Cardiac muscle cell (in vitro differentiated cells and primary cell): ENCODE data around the gene CD248. TPM values are rescaled to one million over a fixed set of nuclear protein-coding genes. Genes with fewer than 3 reads are reported as not detected.

Experiments used
- DNase-seq, 2 donors: peaks; one replicate each; pipeline versions ENCODE4 v3.0.0 to v3.0.0-alpha.2; 2010 to 2017; ENCODE audit warnings: low read depth in 1 of 2, low spot score in 1 of 2
- H3K27ac ChIP-seq: fragments of 200-600 bp; sonication (generic); 2 replicates; pipeline ENCODE4 v1.5.1; 2016
- H3K27me3 ChIP-seq: fragments of 200-600 bp; sonication (generic); 2 replicates; pipeline ENCODE4 v1.6.0; 2016; ENCODE audit warnings: control low read depth
- H3K36me3 ChIP-seq: fragments of 200-600 bp; sonication (generic); 2 replicates; pipeline ENCODE4 v1.5.1; 2016; ENCODE audit warnings: control low read depth
- H3K4me1 ChIP-seq: fragments of 200-600 bp; sonication (generic); 2 replicates; pipeline ENCODE4 v1.8.1; 2017; ENCODE audit warnings: low read depth, mild to moderate bottlenecking, mixed run types
- H3K4me3 ChIP-seq: fragments of 200-600 bp; sonication (generic); 2 replicates; pipeline ENCODE4 v1.5.1; 2016; ENCODE audit warnings: mild to moderate bottlenecking
- H3K9me3 ChIP-seq: fragments of 200-600 bp; sonication (generic); 2 replicates; pipeline ENCODE4 v1.5.1; 2017; ENCODE audit warnings: low read depth, mild to moderate bottlenecking, control low read depth
- polyA plus RNA-seq: library from polyadenylated mRNA; unstranded; fragments of >200 nt; fragmentation: Nextera tagmentation; extraction: Ambion mirVana; gene quantifications from 2 replicates; pipeline ENCODE4 v1.2.1, GENCODE V29; 2016
- total RNA-seq: library from RNA; depleted of rRNA; stranded (reverse); fragments of >200 nt; gene quantifications from 2 replicates; pipeline ENCODE4 v1.2.3, GENCODE V29; 2016
- TF ChIP-seq, protein P1 (sequence below): IDR thresholded peaks from 2 replicates; pipeline ENCODE4 v1.5.1; 2012; ENCODE audit warnings: low read depth, mild to moderate bottlenecking, low read length

The CD248 gene
- total and polyA plus RNA-seq, 2 experiments from 2014 or later, result 11.4 to 20.2 TPM

DNA sequence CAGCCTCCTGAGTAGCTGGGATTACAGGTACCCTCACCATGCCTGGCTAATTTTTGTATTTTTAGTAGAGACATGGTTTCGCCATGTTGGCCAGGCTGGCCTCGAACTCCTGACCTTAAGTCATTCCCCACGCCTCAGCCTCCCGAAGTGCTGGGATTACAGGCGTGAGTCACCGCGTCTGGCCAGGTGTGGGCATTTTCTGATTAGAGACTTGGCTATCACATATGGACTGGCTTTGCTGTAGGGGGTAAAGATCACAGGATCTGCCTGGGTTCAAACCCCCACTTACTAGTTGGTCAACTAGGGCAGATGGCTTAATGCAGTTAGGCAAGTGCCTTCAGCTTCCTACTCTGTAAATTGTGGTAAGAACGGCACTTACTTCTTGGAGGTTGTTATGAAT, 6.5 kb downstream of the CD248 start:
- TF ChIP-seq, protein P1, sequence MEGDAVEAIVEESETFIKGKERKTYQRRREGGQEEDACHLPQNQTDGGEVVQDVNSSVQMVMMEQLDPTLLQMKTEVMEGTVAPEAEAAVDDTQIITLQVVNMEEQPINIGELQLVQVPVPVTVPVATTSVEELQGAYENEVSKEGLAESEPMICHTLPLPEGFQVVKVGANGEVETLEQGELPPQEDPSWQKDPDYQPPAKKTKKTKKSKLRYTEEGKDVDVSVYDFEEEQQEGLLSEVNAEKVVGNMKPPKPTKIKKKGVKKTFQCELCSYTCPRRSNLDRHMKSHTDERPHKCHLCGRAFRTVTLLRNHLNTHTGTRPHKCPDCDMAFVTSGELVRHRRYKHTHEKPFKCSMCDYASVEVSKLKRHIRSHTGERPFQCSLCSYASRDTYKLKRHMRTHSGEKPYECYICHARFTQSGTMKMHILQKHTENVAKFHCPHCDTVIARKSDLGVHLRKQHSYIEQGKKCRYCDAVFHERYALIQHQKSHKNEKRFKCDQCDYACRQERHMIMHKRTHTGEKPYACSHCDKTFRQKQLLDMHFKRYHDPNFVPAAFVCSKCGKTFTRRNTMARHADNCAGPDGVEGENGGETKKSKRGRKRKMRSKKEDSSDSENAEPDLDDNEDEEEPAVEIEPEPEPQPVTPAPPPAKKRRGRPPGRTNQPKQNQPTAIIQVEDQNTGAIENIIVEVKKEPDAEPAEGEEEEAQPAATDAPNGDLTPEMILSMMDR, result no peak
- no peaks in the 10 kb centered on the region for H3K9me3 ChIP-seq
- H3K27ac ChIP-seq, result no peak overlapping the region
- peaks cover 12% of the 10 kb centered on the region for H3K4me1 ChIP-seq
- H3K36me3 ChIP-seq, result no peaks in the 10 kb centered on the region
- no peaks in the 10 kb centered on the region for H3K27me3 ChIP-seq
- DNase-seq, result no peak
- H3K4me3 ChIP-seq, result no peak overlapping the region

DNA sequence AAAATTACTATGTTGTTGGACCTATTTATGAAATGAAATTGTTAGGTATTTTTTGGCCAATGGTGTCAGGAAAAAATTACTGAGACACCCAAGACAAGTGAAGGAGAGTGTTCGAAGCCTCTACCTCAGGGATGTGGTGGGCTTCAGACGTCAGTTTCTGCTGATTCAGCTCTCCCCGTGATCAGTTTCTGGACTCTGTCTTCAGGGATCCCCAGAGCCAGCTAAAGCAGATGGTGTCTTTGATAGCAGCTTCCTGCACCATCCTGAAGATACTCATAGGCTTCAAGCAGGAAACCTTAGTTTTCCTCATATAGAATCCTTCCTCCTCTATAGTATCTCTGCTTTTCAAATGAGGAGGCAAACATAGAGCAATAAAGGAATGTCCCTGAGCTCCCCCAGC, 7.4 kb downstream of the CD248 start:
- no peak overlapping the region for H3K27ac ChIP-seq
- no peaks in the 10 kb centered on the region for H3K9me3 ChIP-seq
- peaks cover 12% of the 10 kb centered on the region for H3K4me1 ChIP-seq
- no peak overlapping the region for H3K4me3 ChIP-seq
- H3K27me3 ChIP-seq, result no peaks in the 10 kb centered on the region
- no peaks in the 10 kb centered on the region for H3K36me3 ChIP-seq
- TF ChIP-seq, protein P1, result no peak
- DNase-seq, result no peak

DNA sequence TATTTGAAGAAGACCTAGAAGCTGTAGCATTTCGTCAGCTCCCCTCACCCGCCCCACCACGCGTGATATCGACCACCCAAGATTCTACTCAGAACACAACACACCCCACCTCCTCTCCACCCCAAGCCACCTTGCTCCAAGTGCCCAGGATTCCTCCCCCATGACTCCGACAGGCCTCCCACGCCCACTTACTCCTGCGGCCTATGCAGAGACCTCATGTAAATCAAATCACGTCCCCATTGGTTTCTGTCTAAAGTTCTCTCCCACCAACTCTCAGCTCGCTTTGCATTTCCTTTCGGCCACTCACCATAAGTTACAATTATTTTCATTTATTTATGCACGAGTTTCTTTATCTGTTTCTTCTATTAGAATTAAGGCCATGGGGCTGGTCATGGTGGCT, 14.2 kb downstream of the CD248 start:
- Histone ChIP-seq H3K9me3 (no peaks in the 10 kb centered on the region), H3K36me3 (no peaks in the 10 kb centered on the region), H3K4me3 (no peak overlapping the region), H3K27me3 (no peaks in the 10 kb centered on the region), H3K4me1 (no peaks in the 10 kb centered on the region), H3K27ac (no peak overlapping the region)
- DNase-seq, result no peak
- TF ChIP-seq, protein P1, result no peak

DNA sequence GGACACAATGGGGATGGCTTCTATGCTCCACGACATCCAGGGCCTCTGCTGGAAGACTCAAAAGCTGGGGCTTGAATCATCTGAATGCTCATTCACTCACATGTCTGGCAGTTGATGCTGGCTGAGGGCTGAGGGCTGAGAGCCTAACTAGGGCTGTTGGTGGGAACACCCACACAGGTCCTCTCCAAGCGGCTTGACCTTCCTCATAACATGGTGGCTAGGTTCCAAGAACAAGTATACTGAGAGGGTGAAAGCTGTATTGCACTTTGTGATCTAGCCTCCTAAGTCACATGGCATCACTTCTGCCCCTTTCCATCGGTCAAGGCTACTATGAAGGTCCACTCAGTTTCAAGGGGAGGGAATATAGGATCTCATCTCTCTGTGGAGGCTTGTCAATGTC, 17.7 kb downstream of the CD248 start:
- Histone ChIP-seq H3K9me3 (no peaks in the 10 kb centered on the region), H3K4me3 (no peak overlapping the region), H3K36me3 (no peaks in the 10 kb centered on the region), H3K4me1 (no peaks in the 10 kb centered on the region), H3K27me3 (peaks cover 10% of the 10 kb centered on the region), H3K27ac (no peak overlapping the region)
- no peak for DNase-seq
- TF ChIP-seq, protein P1, result no peak

DNA sequence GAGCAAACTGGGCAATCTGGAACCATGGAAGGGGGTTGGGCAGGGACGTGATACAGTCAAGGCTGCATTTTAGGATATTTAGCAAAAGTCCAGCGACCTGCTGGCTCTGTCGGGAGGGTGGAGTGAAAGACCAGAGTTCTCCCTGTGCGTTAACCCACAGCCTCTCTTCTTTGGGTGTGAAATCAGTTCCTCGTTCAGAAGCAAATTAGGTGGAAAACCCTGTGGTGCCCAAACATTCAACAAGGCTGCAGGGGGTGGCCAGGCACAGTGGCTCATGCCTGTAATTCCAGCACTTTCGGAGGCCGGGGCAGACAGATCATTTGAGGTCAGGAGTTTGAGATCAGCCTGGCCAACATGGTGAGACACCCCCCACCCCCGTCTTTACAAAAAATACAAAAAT, 19.2 kb downstream of the CD248 start:
- no peak for DNase-seq
- H3K4me3 ChIP-seq, result no peak overlapping the region
- no peaks in the 10 kb centered on the region for H3K36me3 ChIP-seq
- no peaks in the 10 kb centered on the region for H3K9me3 ChIP-seq
- H3K27me3 ChIP-seq, result peaks cover 25% of the 10 kb centered on the region
- TF ChIP-seq, protein P1, result no peak
- no peaks in the 10 kb centered on the region for H3K4me1 ChIP-seq
- H3K27ac ChIP-seq, result no peak overlapping the region
